Measurements from ENCODE around the gene ADPRH. TPM values are rescaled to one million over a fixed set of nuclear protein-coding genes. Genes with fewer than 3 reads are reported as not detected.
A peak's percentile ranks its signal among the peaks of the same experiment; 100 is the strongest.
"Not testable (repeated sequence)": the region's sequence is repeated elsewhere in the genome, so short reads cannot be mapped to it uniquely, and the experiment has no call there.

The ADPRH gene
- total RNA-seq, 1 experiment from 2014 or later = 0.30 TPM

DNA sequence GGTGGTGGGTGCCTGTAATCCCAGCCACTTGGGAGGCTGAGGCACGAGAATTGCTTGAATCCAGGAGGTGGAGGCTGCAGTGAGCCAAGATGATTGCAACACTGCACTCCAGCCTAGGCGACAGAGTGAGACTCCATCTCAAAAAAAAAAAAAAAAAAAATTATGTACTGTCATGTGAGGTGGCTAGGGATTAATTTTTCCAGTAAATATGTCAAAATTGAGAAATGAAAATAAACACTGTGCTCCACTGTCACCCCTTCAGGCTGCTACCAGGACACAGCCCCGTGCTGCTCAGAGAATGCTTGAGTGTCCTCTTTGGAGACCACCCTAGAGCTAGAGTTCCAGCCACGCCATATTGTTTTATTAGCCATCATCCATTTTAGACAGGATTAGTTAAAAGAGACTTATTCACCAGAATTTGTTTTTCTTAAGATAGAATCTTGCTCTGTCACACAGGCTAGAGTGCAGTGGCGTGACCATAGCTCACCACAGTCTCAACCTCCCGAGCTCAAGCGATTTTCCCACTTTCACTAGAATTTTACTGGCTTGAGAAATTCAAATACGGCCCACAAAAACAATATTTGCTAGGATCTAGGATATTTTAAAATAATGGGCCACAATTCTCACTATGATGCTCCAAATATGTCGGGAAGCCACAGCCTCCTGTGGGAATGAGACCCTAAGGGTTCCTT lies 20.5 kb upstream of the ADPRH start:
- no peak for DNase-seq (ENCODE audit: extremely low read depth, low read depth)

GRCh38 chr3:119559441-119559963 lies 19.8 kb upstream of the ADPRH start, which contains the start of gene CD80:
TSS of gene CD80 (minus strand) at chr3:119559614. CDS start at chr3:119557728, 1,886 bp downstream.
- peak; percentile 34 for DNase-seq (ENCODE audit: extremely low read depth, low read depth)

DNA sequence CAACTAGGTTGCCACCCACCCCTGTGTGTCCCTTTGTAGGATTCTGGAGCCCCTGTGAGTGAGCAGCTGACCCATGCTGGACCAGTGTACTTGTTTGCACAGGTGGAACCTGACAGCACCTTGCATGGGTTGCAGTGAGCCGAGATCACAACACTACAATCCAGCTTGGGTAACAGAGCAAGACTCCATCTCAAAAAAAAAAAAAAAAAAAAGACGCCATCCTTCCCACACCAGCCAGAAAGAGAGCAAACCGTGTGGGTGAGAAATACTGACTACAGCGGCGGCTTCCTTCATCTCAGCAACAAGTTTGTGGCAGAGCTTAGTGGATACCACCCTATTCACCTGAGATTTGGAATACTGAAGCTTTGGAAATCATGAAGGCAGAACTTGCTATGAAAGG lies 19.1 kb upstream of the ADPRH start:
- no peak for DNase-seq (ENCODE audit: extremely low read depth, low read depth)

- no peak for DNase-seq (ENCODE audit: extremely low read depth, low read depth)
Measured at GRCh38 chr3:119562307-119562961, 16.9 kb upstream of the ADPRH start.

- not testable (repeated sequence) for DNase-seq (ENCODE audit: extremely low read depth, low read depth)
Measured at GRCh38 chr3:119563334-119563733, 16.0 kb upstream of the ADPRH start.

DNA sequence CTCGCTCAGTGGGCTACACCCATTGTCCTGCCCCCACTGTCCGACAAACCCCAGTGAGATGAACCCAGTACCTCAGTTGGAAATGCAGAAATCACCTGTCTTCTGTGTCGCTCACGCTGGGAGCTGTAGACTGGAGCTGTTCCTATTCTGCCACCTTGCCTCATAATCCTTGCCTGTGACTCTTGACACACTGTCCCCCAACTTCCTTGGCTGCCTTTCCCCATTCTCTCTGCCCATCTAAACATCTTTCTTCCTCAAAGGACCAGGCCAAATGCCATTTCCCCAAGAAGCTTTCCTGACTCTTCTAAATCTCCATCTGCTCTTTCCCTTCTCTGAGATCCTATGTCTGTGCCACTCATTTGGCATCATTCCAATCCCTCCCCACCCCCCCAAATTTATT lies 10.1 kb upstream of the ADPRH start:
- no peak for DNase-seq (ENCODE audit: extremely low read depth, low read depth)

DNA sequence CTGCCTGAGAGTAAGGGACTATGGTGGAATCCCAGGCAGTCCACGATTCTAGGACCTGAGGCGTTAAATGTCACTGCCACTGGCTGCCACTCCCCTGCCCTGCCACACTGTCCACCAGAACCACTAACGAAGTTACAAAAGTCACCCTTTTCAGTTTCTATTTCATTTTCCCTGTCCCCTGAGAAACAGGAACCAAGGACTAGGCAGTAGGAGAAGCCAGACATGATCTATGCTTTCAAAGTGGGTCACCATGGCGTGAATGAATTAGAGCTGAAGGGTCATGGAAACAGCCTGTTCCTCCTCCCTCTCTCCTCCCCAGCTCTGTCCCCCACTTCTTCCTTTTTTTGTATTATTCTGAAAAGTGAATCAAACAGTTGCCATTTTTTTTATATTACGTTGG lies 9.1 kb upstream of the ADPRH start:
- no peak for DNase-seq (ENCODE audit: extremely low read depth, low read depth)

GRCh38 chr3:119571230-119571629 lies 8.1 kb upstream of the ADPRH start:
- no peak for DNase-seq (ENCODE audit: extremely low read depth, low read depth)

- no peak for DNase-seq (ENCODE audit: extremely low read depth, low read depth)
Measured at GRCh38 chr3:119571688-119572087, 7.6 kb upstream of the ADPRH start.

- no peak for DNase-seq (ENCODE audit: extremely low read depth, low read depth)
Measured at GRCh38 chr3:119575507-119575906, 3.8 kb upstream of the ADPRH start.

- DNase-seq (ENCODE audit: extremely low read depth, low read depth) = no peak
Measured at GRCh38 chr3:119580067-119580760, 922 bp downstream of the ADPRH start.

DNA sequence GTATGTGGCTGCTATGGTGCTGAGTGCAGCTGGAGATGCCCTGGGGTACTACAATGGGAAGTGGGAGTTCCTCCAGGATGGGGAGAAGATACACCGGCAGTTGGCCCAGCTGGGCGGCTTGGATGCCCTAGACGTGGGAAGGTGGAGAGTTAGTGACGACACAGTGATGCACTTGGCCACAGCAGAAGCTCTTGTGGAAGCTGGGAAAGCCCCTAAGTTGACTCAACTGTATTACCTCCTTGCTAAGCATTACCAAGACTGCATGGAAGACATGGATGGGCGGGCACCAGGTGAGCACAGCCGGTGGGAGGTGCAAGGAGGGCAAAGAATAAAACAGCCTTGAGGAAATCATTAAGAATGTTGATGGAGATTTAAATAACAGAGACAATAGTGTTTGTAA lies 2.9 kb downstream of the ADPRH start:
- DNase-seq (ENCODE audit: extremely low read depth, low read depth) = no peak

GRCh38 chr3:119585208-119585607 lies 5.9 kb downstream of the ADPRH start:
- DNase-seq (ENCODE audit: extremely low read depth, low read depth) = no peak

GRCh38 chr3:119585856-119586570 lies 6.7 kb downstream of the ADPRH start:
- no peak for DNase-seq (ENCODE audit: extremely low read depth, low read depth)

GRCh38 chr3:119586733-119587172 lies 7.5 kb downstream of the ADPRH start:
- no peak for DNase-seq (ENCODE audit: extremely low read depth, low read depth)

GRCh38 chr3:119588112-119588511 lies 8.8 kb downstream of the ADPRH start:
- no peak for DNase-seq (ENCODE audit: extremely low read depth, low read depth)

DNA sequence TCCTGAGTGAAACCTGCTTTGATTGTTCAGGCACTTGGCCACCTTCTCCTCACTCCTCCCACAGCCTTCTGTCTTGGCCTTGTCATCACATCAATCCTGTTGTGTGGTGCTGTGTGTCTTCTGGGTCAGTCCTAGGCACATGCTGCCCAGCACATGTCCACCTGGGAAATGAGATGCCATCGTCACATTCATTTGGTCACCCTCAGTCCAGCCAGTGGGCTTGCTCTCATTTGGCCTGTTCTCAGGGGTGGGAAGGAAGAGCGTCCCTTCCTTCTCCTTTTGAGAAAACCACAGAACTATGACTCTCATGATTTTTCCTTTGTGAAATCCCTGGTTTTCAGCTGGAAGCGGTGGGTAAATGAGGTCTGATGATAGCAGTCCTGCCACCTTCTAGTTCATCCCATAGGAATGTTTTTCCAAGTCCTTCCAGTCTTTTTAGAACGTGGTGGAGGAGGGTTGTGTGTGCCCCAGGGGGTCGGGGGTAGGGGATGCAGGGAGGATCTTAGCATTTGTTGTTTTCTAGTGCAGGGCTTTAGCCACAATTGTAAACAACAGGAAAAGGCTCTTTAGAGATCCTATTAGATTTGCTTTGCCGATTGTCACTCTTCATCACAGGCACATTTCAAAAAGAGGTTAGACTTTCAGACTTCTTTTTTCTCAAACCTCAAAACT lies 9.9 kb downstream of the ADPRH start:
- no peak for DNase-seq (ENCODE audit: extremely low read depth, low read depth)

DNA sequence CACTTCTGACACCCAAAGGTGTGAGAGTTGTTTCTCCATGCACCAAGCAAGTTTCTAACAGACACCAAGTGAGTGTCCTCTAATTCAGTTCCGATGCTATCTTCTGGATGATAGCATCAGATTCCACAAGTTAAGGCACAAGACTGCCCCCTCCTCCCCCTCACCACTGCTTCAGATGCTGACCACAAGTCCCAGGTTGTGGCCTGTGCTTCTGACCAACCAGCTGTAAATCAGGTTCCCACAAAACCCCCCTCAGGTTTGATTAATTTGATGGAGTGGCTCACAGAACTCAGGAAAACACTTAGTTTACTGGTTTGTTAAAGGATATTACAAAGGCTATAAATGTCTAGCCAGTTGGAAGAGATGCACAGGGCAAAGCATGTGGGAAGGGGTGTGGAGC lies 11.4 kb downstream of the ADPRH start:
- no peak for DNase-seq (ENCODE audit: extremely low read depth, low read depth)

- no peak for DNase-seq (ENCODE audit: extremely low read depth, low read depth)
Measured at GRCh38 chr3:119592861-119593260, 13.6 kb downstream of the ADPRH start.

- DNase-seq (ENCODE audit: extremely low read depth, low read depth) = no peak
Measured at GRCh38 chr3:119594066-119594465, 14.8 kb downstream of the ADPRH start.
